ENCODE data around the gene UBA1.

UBA1 gene

GRCh38 chrX:47217852-47218279 lies 24.2 kb downstream of the UBA1 start:
- TF ChIP-seq CTCF (IDR thresholded peaks at IDR 0.05), result no peak

- no peak for TF ChIP-seq CTCF (IDR thresholded peaks at IDR 0.05)
Observed at GRCh38 chrX:47218280-47218919, 24.8 kb downstream of the UBA1 start, which contains the start of gene CDK16. Gene CDK16, plus strand, starts transcription at chrX:47218681. Its CDS starts 4,877 bp downstream, at chrX:47223558.

GRCh38 chrX:47218920-47219815 lies 25.5 kb downstream of the UBA1 start:
- no peak for TF ChIP-seq CTCF (IDR thresholded peaks at IDR 0.05)

- no peak for TF ChIP-seq CTCF (IDR thresholded peaks at IDR 0.05)
Observed at GRCh38 chrX:47221756-47222155, 28.1 kb downstream of the UBA1 start.

GRCh38 chrX:47222751-47223350 lies 29.2 kb downstream of the UBA1 start:
- no peak for TF ChIP-seq CTCF (IDR thresholded peaks at IDR 0.05)

- no peak for TF ChIP-seq CTCF (IDR thresholded peaks at IDR 0.05)
Observed at GRCh38 chrX:47223476-47224250, 30.0 kb downstream of the UBA1 start.

All from LNCAP (cell line).